ENCODE data around the gene NBL1. TPM values are rescaled to one million over a fixed set of nuclear protein-coding genes. Genes with fewer than 3 reads are reported as not detected.
A peak's percentile ranks its signal among the peaks of the same experiment; 100 is the strongest.

Gene NBL1
- total and polyA plus RNA-seq, 10 of the 15 experiments (the other 5 are each of a cell fraction or from before 2014, with no cell fraction given) = 0.13 to 2.4 (median 0.81) TPM; not detected in 1

DNA sequence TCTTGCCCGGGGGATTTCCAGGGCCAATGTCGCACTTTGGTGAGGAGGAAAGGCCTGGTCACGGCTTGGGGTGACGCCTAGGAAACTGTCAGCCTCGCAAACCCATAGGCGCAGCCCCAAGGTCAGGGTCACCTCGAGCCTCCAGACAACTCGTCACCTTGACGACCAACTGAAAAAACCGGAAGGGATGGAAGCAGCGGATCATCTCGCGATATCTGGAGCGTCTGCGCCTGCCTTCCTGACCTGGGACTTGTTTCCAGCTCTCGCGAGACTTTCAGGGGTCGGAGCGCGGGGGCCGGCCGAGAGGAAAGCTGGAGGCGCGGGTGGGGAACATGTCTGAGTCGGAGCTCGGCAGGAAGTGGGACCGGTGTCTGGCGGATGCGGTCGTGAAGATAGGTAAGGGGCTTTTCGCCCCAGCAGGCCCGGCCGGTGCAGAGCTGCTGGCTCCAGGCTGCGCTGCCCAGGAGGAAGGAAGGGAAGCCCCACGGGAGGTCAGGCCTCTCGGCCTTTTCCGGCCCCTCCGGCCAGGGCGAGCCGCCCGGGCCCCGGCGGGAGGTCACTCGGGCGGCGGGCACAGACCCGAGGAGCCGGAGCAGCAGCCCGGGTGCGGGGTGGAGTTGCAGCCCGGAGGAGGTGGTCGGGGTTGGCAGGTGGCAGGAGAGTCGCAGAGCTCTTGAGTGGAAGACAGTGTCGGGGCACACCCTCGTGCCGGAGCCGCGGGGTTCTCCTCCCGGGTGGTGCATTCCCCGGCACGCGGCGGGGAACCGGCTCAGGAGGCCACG lies 47.2 kb upstream of the NBL1 start (continued):
- TF ChIP-seq, protein P1, sequence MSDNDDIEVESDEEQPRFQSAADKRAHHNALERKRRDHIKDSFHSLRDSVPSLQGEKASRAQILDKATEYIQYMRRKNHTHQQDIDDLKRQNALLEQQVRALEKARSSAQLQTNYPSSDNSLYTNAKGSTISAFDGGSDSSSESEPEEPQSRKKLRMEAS (IDR thresholded peaks at IDR 0.05; ENCODE audit: low read depth, low read length) = peak; percentile 55; the same call in 1 of the 2 replicates
- no peak for TF ChIP-seq RAD21 (IDR thresholded peaks at IDR 0.05; ENCODE audit: insufficient read depth, low read depth, low read length)
- peak; percentile 86 for TF ChIP-seq NR2C1 (IDR thresholded peaks at IDR 0.05)
- no peak for TF ChIP-seq YBX1 (IDR thresholded peaks at IDR 0.05)
- peak; percentile 60 to 76; a peak in 2 of 4 replicates for TF ChIP-seq BHLHE40 (IDR thresholded peaks at IDR 0.05; ENCODE audit: borderline replicate concordance in 1 of 2, low read depth in 2 of 2, low read length in 1 of 2)
- 0 out of 2 replicates have a peak, but pooled peaks have one; percentile 55 for TF ChIP-seq ZNF592 (IDR thresholded peaks at IDR 0.05)
- peak; percentile 82 for TF ChIP-seq TAF1 (IDR thresholded peaks at IDR 0.05; ENCODE audit: borderline replicate concordance, low read depth, low read length)
- no peak for TF ChIP-seq RBBP5 (conservative IDR thresholded peaks at IDR 0.05)
- no peak for TF ChIP-seq SREBF2 (IDR thresholded peaks at IDR 0.05; ENCODE audit: low read length)
- TF ChIP-seq GATAD2B (conservative IDR thresholded peaks at IDR 0.05; ENCODE audit: low read depth) = peak; percentile 76
- no peak for TF ChIP-seq JUND (IDR thresholded peaks at IDR 0.05; ENCODE audit: low read depth, low read length)
- peak; percentile 91 for TF ChIP-seq POLR2AphosphoS5 (IDR thresholded peaks at IDR 0.05; ENCODE audit: low read length)
- TF ChIP-seq, protein P2, sequence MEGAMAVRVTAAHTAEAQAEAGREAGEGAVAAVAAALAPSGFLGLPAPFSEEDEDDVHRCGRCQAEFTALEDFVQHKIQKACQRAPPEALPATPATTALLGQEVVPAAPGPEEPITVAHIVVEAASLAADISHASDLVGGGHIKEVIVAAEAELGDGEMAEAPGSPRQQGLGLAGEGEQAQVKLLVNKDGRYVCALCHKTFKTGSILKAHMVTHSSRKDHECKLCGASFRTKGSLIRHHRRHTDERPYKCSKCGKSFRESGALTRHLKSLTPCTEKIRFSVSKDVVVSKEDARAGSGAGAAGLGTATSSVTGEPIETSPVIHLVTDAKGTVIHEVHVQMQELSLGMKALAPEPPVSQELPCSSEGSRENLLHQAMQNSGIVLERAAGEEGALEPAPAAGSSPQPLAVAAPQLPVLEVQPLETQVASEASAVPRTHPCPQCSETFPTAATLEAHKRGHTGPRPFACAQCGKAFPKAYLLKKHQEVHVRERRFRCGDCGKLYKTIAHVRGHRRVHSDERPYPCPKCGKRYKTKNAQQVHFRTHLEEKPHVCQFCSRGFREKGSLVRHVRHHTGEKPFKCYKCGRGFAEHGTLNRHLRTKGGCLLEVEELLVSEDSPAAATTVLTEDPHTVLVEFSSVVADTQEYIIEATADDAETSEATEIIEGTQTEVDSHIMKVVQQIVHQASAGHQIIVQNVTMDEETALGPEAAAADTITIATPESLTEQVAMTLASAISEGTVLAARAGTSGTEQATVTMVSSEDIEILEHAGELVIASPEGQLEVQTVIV (IDR thresholded peaks at IDR 0.05; ENCODE audit: borderline replicate concordance, partially characterized antibody) = peak; percentile 75
- TF ChIP-seq MTA3 (IDR thresholded peaks at IDR 0.05; ENCODE audit: borderline replicate concordance, low read length) = no peak; the same call in 1 of the 2 replicates
- no peak for TF ChIP-seq SMC3 (IDR thresholded peaks at IDR 0.05; ENCODE audit: borderline replicate concordance, low read length)
- no peak for TF ChIP-seq ZNF24 (IDR thresholded peaks at IDR 0.05)
- TF ChIP-seq, protein P3, sequence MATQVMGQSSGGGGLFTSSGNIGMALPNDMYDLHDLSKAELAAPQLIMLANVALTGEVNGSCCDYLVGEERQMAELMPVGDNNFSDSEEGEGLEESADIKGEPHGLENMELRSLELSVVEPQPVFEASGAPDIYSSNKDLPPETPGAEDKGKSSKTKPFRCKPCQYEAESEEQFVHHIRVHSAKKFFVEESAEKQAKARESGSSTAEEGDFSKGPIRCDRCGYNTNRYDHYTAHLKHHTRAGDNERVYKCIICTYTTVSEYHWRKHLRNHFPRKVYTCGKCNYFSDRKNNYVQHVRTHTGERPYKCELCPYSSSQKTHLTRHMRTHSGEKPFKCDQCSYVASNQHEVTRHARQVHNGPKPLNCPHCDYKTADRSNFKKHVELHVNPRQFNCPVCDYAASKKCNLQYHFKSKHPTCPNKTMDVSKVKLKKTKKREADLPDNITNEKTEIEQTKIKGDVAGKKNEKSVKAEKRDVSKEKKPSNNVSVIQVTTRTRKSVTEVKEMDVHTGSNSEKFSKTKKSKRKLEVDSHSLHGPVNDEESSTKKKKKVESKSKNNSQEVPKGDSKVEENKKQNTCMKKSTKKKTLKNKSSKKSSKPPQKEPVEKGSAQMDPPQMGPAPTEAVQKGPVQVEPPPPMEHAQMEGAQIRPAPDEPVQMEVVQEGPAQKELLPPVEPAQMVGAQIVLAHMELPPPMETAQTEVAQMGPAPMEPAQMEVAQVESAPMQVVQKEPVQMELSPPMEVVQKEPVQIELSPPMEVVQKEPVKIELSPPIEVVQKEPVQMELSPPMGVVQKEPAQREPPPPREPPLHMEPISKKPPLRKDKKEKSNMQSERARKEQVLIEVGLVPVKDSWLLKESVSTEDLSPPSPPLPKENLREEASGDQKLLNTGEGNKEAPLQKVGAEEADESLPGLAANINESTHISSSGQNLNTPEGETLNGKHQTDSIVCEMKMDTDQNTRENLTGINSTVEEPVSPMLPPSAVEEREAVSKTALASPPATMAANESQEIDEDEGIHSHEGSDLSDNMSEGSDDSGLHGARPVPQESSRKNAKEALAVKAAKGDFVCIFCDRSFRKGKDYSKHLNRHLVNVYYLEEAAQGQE (IDR thresholded peaks at IDR 0.05; ENCODE audit: low read depth, low read length) = no peak
- peak; percentile 42; the same call in 1 of the 2 replicates for TF ChIP-seq SIN3A (IDR thresholded peaks at IDR 0.05; ENCODE audit: low read depth, low read length)

All from GM12878 (cell line).